A549 treated with Mapracorat at 1 μM for 4 hours (cell line): ENCODE measurements around the gene USP40. TPM values are rescaled to one million over a fixed set of nuclear protein-coding genes. Genes with fewer than 3 reads are reported as not detected.

Source experiments
- total RNA-seq: library from RNA; stranded (reverse); fragments of 200-300 nt; extraction: Qiagen RNA extraction; gene quantifications from 5 replicates; pipeline ENCODE4 v1.2.3, GENCODE V29; 2022

The USP40 gene
- 20.9 to 28.6 TPM (median 25.2 TPM) in 5 replicates for total RNA-seq

GRCh38 chr2:233566141-233566956 is at the start of gene USP40:
TSS of gene USP40 (minus strand) at chr2:233566782. CDS start at chr2:233565554, 1,228 bp downstream.

Other genes starting within 250 kb of the USP40 start
- 65.6 to 103 TPM (median 85.8 TPM) in 5 replicates for gene DGKD, start 212.3 kb downstream of the USP40 start, total RNA-seq
- gene UGT1A8, start 50.9 kb upstream of the USP40 start, total RNA-seq, result 0.06 TPM in 1 of 5 replicates, not detected in the others
- 0.06 TPM in 1 of 5 replicates, not detected in the others for gene UGT1A10, start 69.7 kb upstream of the USP40 start, total RNA-seq
- 3.7 to 5.0 TPM (median 4.1 TPM) in 5 replicates for gene UGT1A9, start 105.1 kb upstream of the USP40 start, total RNA-seq
- 3.3 to 5.1 TPM (median 4.0 TPM) in 5 replicates for gene UGT1A7, start 115.1 kb upstream of the USP40 start, total RNA-seq
- gene UGT1A6, start 126.1 kb upstream of the USP40 start, total RNA-seq, result 0.39 to 1.5 TPM (median 1.2 TPM) in 5 replicates
- gene UGT1A5, start 146.1 kb upstream of the USP40 start, total RNA-seq, result not detected in 5 replicates
- gene UGT1A4, start 152.0 kb upstream of the USP40 start, total RNA-seq, result 0.07 to 0.12 TPM in 2 of 5 replicates, not detected in the others
- 0.10 to 0.31 TPM (median 0.26 TPM) in 3 of 5 replicates, not detected in the others for gene UGT1A3, start 162.3 kb upstream of the USP40 start, total RNA-seq
- gene UGT1A1, start 193.5 kb upstream of the USP40 start, total RNA-seq, result 0.39 to 0.78 TPM (median 0.60 TPM) in 5 replicates
- 0.12 to 0.26 TPM (median 0.18 TPM) in 4 of 5 replicates, not detected in the other for gene MROH2A, start 211.5 kb upstream of the USP40 start, total RNA-seq